ENCODE results near the gene GGN.
A peak's percentile ranks its signal among the peaks of the same experiment; 100 is the strongest.
"Not testable (repeated sequence)": the region's sequence is repeated elsewhere in the genome, so short reads cannot be mapped to it uniquely, and the experiment has no call there.

Gene GGN

GRCh38 chr19:38387550-38388348, at the start of gene GGN:
TSS of gene GGN (minus strand) at chr19:38388034. CDS start at chr19:38387261, 773 bp downstream.
- peak; percentile 90 for DNase-seq (ENCODE audit: low spot score)

- no peak for DNase-seq (ENCODE audit: low spot score)
Observed at GRCh38 chr19:38437295-38437694, 49.5 kb upstream of the GGN start.

- DNase-seq (ENCODE audit: low spot score), result no peak
Observed at GRCh38 chr19:38434549-38435051, 46.8 kb upstream of the GGN start.

GRCh38 chr19:38433268-38433733, 45.5 kb upstream of the GGN start, which contains the start of gene RYR1:
TSS of gene RYR1 (plus strand) at chr19:38433691. CDS start at chr19:38433830, 139 bp downstream.
- no peak for DNase-seq (ENCODE audit: low spot score)

- DNase-seq (ENCODE audit: low spot score), result no peak
Observed at GRCh38 chr19:38430931-38431330, 43.1 kb upstream of the GGN start.

GRCh38 chr19:38429811-38430156, 42.0 kb upstream of the GGN start:
- no peak for DNase-seq (ENCODE audit: low spot score)

GRCh38 chr19:38429055-38429810, 41.4 kb upstream of the GGN start:
- DNase-seq (ENCODE audit: low spot score), result no peak

- DNase-seq (ENCODE audit: low spot score), result not testable (repeated sequence)
Observed at GRCh38 chr19:38427035-38427677, 39.3 kb upstream of the GGN start.

- DNase-seq (ENCODE audit: low spot score), result no peak
Observed at GRCh38 chr19:38425810-38426466, 38.1 kb upstream of the GGN start, which contains the start of gene RASGRP4. TSS of gene RASGRP4 (minus strand) at chr19:38426219. CDS start at chr19:38426091, 128 bp downstream.

- DNase-seq (ENCODE audit: low spot score), result no peak
Observed at GRCh38 chr19:38425222-38425809, 37.5 kb upstream of the GGN start.

- DNase-seq (ENCODE audit: low spot score), result no peak
Observed at GRCh38 chr19:38424272-38424671, 36.4 kb upstream of the GGN start.

- no peak for DNase-seq (ENCODE audit: low spot score)
Observed at GRCh38 chr19:38422438-38422837, 34.6 kb upstream of the GGN start.

- DNase-seq (ENCODE audit: low spot score), result no peak
Observed at GRCh38 chr19:38421856-38422255, 34.0 kb upstream of the GGN start.

GRCh38 chr19:38420935-38421334, 33.1 kb upstream of the GGN start:
- DNase-seq (ENCODE audit: low spot score), result no peak

- DNase-seq (ENCODE audit: low spot score), result no peak
Observed at GRCh38 chr19:38417544-38418506, 30.0 kb upstream of the GGN start.

GRCh38 chr19:38417146-38417543, 29.3 kb upstream of the GGN start:
- no peak for DNase-seq (ENCODE audit: low spot score)

- DNase-seq (ENCODE audit: low spot score), result no peak
Observed at GRCh38 chr19:38413416-38413815, 25.6 kb upstream of the GGN start.

GRCh38 chr19:38412961-38413360, 25.1 kb upstream of the GGN start:
- DNase-seq (ENCODE audit: low spot score), result no peak

- DNase-seq (ENCODE audit: low spot score), result no peak
Observed at GRCh38 chr19:38412491-38412890, 24.7 kb upstream of the GGN start.

- DNase-seq (ENCODE audit: low spot score), result not testable (repeated sequence)
Observed at GRCh38 chr19:38411898-38412297, 24.1 kb upstream of the GGN start.
